ENCODE data around the gene CRACDL.

The CRACDL gene

GRCh38 chr2:98897746-98898145 is 38.3 kb downstream of the CRACDL start:
- no peaks in the 10 kb centered on the region for H3K27me3 ChIP-seq (ENCODE audit: control insufficient read depth, insufficient read depth, low read length, poor library complexity, severe bottlenecking)
- H3K4me3 ChIP-seq (ENCODE audit: insufficient read depth, low read depth, low read length) = no peak overlapping the region
- 95 to 97% methylated on average over 4 of the region's 4 CpGs for WGBS, 2 experiments
- H3K36me3 ChIP-seq (ENCODE audit: control insufficient read depth, insufficient read depth, low read length) = no peaks in the 10 kb centered on the region
- no peak overlapping the region for H3K27ac ChIP-seq (ENCODE audit: insufficient read depth, low read depth, low read length, poor library complexity, severe bottlenecking)
- H3K9me3 ChIP-seq (ENCODE audit: control insufficient read depth, low read length) = no peaks in the 10 kb centered on the region
- H3K4me1 ChIP-seq (ENCODE audit: control insufficient read depth, insufficient read depth, low read length) = peaks cover 3% of the 10 kb centered on the region

GRCh38 chr2:98896944-98897343 is 39.1 kb downstream of the CRACDL start:
- Histone ChIP-seq H3K9me3 (ENCODE audit: control insufficient read depth, low read length) (no peaks in the 10 kb centered on the region), H3K27ac (ENCODE audit: insufficient read depth, low read depth, low read length, poor library complexity, severe bottlenecking) (no peak overlapping the region)
- WGBS, 2 experiments = 93 to 95% methylated on average over 9 of the region's 9 CpGs

GRCh38 chr2:98896416-98896815 is 39.6 kb downstream of the CRACDL start:
- no peak overlapping the region for H3K4me3 ChIP-seq (ENCODE audit: insufficient read depth, low read depth, low read length)
- no peak overlapping the region for H3K27ac ChIP-seq (ENCODE audit: insufficient read depth, low read depth, low read length, poor library complexity, severe bottlenecking)
- no peaks in the 10 kb centered on the region for H3K27me3 ChIP-seq (ENCODE audit: control insufficient read depth, insufficient read depth, low read length, poor library complexity, severe bottlenecking)
- 78 to 79% methylated on average over 2 of the region's 2 CpGs for WGBS, 2 experiments
- H3K36me3 ChIP-seq (ENCODE audit: control insufficient read depth, insufficient read depth, low read length) = no peaks in the 10 kb centered on the region
- peaks cover 3% of the 10 kb centered on the region for H3K4me1 ChIP-seq (ENCODE audit: control insufficient read depth, insufficient read depth, low read length)
- no peaks in the 10 kb centered on the region for H3K9me3 ChIP-seq (ENCODE audit: control insufficient read depth, low read length)

More at GRCh38 chr2:98896944-98897343, 39.1 kb downstream of the CRACDL start:
- no peaks in the 10 kb centered on the region for H3K36me3 ChIP-seq (ENCODE audit: control insufficient read depth, insufficient read depth, low read length)
- no peaks in the 10 kb centered on the region for H3K27me3 ChIP-seq (ENCODE audit: control insufficient read depth, insufficient read depth, low read length, poor library complexity, severe bottlenecking)
- H3K4me1 ChIP-seq (ENCODE audit: control insufficient read depth, insufficient read depth, low read length) = peaks cover 3% of the 10 kb centered on the region
- no peak overlapping the region for H3K4me3 ChIP-seq (ENCODE audit: insufficient read depth, low read depth, low read length)

DNA sequence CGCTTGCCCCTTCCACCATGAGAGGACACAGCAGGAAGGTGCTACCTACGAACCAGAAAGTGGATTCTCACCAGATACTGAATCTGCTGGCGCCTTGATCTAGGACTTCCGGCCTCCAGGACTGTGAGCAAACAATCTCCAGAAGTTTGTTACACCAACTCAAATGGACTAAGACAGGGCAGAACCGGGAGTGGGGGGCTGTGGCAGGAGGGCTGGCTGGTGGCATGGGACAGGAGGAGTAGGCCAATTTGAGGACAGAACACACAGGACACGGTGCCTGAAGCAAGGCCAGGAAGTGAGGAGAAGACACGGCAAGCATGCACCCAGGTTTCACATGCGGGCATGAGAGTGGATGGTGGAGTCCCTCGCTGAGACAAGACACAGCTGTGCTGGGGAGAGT is 40.1 kb downstream of the CRACDL start:
- peaks cover 3% of the 10 kb centered on the region for H3K4me1 ChIP-seq (ENCODE audit: control insufficient read depth, insufficient read depth, low read length)
- 93 to 94% methylated on average over 9 of the region's 9 CpGs for WGBS, 2 experiments
- no peaks in the 10 kb centered on the region for H3K27me3 ChIP-seq (ENCODE audit: control insufficient read depth, insufficient read depth, low read length, poor library complexity, severe bottlenecking)
- H3K36me3 ChIP-seq (ENCODE audit: control insufficient read depth, insufficient read depth, low read length) = no peaks in the 10 kb centered on the region
- H3K27ac ChIP-seq (ENCODE audit: insufficient read depth, low read depth, low read length, poor library complexity, severe bottlenecking) = no peak overlapping the region
- no peaks in the 10 kb centered on the region for H3K9me3 ChIP-seq (ENCODE audit: control insufficient read depth, low read length)
- H3K4me3 ChIP-seq (ENCODE audit: insufficient read depth, low read depth, low read length) = no peak overlapping the region

- no peaks in the 10 kb centered on the region for H3K36me3 ChIP-seq (ENCODE audit: control insufficient read depth, insufficient read depth, low read length)
- H3K27ac ChIP-seq (ENCODE audit: insufficient read depth, low read depth, low read length, poor library complexity, severe bottlenecking) = no peak overlapping the region
- no peaks in the 10 kb centered on the region for H3K9me3 ChIP-seq (ENCODE audit: control insufficient read depth, low read length)
- peaks cover 3% of the 10 kb centered on the region for H3K4me1 ChIP-seq (ENCODE audit: control insufficient read depth, insufficient read depth, low read length)
- H3K4me3 ChIP-seq (ENCODE audit: insufficient read depth, low read depth, low read length) = no peak overlapping the region
- 92 to 96% methylated on average over 7 of the region's 7 CpGs for WGBS, 2 experiments
- H3K27me3 ChIP-seq (ENCODE audit: control insufficient read depth, insufficient read depth, low read length, poor library complexity, severe bottlenecking) = no peaks in the 10 kb centered on the region
These were observed 40.8 kb downstream of the CRACDL start for GRCh38 chr2:98895221-98895620.

DNA sequence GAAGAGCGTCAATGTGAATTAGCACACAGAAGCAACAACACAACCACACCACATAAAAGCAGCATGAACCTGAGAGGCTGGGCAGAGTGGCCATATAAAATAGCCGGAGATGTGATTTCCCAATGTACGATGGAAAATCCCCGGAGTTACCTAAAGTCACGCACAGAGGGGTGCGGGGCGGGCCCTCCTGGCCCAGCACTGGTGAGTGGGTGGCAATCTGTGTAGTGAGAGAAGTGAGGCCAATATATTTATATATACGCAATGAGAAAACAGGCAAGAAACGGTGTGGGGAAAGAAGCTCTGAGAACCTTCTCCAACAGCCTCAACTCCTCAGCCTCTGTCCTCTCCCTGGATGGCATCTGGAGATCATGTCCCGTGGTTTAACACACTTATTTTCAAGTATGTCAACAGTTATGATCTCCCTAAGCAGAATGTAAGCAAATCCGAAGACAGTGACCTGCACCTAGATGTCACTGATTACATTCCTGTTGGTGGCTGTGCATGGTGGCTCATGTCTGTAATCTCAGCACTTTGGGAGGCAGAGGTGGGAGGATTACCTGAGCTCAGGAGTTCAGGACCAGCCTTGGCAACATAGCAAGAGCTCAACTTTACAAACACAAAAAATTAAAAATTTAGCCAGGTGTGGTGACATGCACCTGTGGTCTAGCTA is 41.6 kb downstream of the CRACDL start:
- Histone ChIP-seq H3K27me3 (ENCODE audit: control insufficient read depth, insufficient read depth, low read length, poor library complexity, severe bottlenecking) (no peaks in the 10 kb centered on the region), H3K27ac (ENCODE audit: insufficient read depth, low read depth, low read length, poor library complexity, severe bottlenecking) (no peak overlapping the region), H3K4me1 (ENCODE audit: control insufficient read depth, insufficient read depth, low read length) (peaks cover 3% of the 10 kb centered on the region), H3K9me3 (ENCODE audit: control insufficient read depth, low read length) (no peaks in the 10 kb centered on the region), H3K36me3 (ENCODE audit: control insufficient read depth, insufficient read depth, low read length) (no peaks in the 10 kb centered on the region), H3K4me3 (ENCODE audit: insufficient read depth, low read depth, low read length) (no peak overlapping the region)
- WGBS, 2 experiments = 89 to 96% methylated on average over 11 of the region's 11 CpGs

DNA sequence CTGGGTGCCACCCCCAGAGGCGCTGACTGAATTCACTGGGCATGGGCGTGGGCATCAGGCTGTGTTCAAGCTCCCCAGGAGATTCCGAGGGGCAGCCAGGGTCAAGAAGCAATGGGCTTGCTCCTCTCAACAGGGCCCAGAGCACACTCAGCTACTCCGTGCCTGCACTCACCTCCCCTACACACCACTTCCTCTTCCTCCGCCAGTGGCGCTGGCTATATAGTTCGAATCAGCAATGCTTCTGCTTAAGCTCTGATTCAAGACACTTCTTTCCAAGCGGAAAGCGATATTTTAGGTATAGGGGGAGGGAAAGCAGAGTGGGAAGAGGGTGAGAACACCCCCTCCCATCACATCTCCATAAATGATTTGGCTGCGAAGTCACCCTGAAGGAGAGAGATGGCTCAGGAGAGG is 42.1 kb downstream of the CRACDL start:
- Histone ChIP-seq H3K27me3 (ENCODE audit: control insufficient read depth, insufficient read depth, low read length, poor library complexity, severe bottlenecking) (no peaks in the 10 kb centered on the region), H3K4me3 (ENCODE audit: insufficient read depth, low read depth, low read length) (no peak overlapping the region), H3K4me1 (ENCODE audit: control insufficient read depth, insufficient read depth, low read length) (peaks cover 3% of the 10 kb centered on the region), H3K9me3 (ENCODE audit: control insufficient read depth, low read length) (no peaks in the 10 kb centered on the region), H3K36me3 (ENCODE audit: control insufficient read depth, insufficient read depth, low read length) (no peaks in the 10 kb centered on the region), H3K27ac (ENCODE audit: insufficient read depth, low read depth, low read length, poor library complexity, severe bottlenecking) (no peak overlapping the region)
- WGBS, 2 experiments = 92 to 94% methylated on average over 8 to 10 of the region's 10 CpGs

DNA sequence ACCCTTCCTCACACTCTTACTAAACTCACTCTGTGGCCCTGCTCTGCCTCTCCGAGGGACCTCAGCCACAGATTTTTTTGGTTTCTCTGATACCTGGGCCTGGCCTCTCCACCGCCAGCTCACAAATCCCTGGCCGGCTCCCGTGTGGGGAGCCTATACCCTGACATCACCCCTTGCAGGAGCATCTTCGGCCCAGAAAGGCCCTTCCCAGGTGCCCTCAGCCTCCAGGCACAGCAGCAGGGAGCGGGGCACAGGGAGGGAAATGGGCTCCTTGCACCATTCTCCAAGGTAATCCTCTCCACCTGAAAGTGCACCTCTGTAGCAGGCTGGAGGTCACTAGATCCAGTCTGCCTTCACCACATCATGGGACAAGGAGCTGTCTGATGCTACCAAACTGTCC is 43.2 kb downstream of the CRACDL start:
- Histone ChIP-seq H3K9me3 (ENCODE audit: control insufficient read depth, low read length) (no peaks in the 10 kb centered on the region), H3K4me3 (ENCODE audit: insufficient read depth, low read depth, low read length) (no peak overlapping the region), H3K27ac (ENCODE audit: insufficient read depth, low read depth, low read length, poor library complexity, severe bottlenecking) (no peak overlapping the region), H3K36me3 (ENCODE audit: control insufficient read depth, insufficient read depth, low read length) (no peaks in the 10 kb centered on the region), H3K4me1 (ENCODE audit: control insufficient read depth, insufficient read depth, low read length) (no peaks in the 10 kb centered on the region), H3K27me3 (ENCODE audit: control insufficient read depth, insufficient read depth, low read length, poor library complexity, severe bottlenecking) (no peaks in the 10 kb centered on the region)
- 89 to 92% methylated on average over 6 of the region's 6 CpGs for WGBS, 2 experiments

GRCh38 chr2:98891591-98891990 is 44.4 kb downstream of the CRACDL start:
- Histone ChIP-seq H3K9me3 (ENCODE audit: control insufficient read depth, low read length) (no peaks in the 10 kb centered on the region), H3K4me1 (ENCODE audit: control insufficient read depth, insufficient read depth, low read length) (no peaks in the 10 kb centered on the region), H3K4me3 (ENCODE audit: insufficient read depth, low read depth, low read length) (no peak overlapping the region), H3K27ac (ENCODE audit: insufficient read depth, low read depth, low read length, poor library complexity, severe bottlenecking) (no peak overlapping the region), H3K27me3 (ENCODE audit: control insufficient read depth, insufficient read depth, low read length, poor library complexity, severe bottlenecking) (no peaks in the 10 kb centered on the region), H3K36me3 (ENCODE audit: control insufficient read depth, insufficient read depth, low read length) (no peaks in the 10 kb centered on the region)
- 100% methylated on average over 1 of the region's 1 CpG; no CpG with 5 or more reads in 1 of the 2 experiments for WGBS, 2 experiments

DNA sequence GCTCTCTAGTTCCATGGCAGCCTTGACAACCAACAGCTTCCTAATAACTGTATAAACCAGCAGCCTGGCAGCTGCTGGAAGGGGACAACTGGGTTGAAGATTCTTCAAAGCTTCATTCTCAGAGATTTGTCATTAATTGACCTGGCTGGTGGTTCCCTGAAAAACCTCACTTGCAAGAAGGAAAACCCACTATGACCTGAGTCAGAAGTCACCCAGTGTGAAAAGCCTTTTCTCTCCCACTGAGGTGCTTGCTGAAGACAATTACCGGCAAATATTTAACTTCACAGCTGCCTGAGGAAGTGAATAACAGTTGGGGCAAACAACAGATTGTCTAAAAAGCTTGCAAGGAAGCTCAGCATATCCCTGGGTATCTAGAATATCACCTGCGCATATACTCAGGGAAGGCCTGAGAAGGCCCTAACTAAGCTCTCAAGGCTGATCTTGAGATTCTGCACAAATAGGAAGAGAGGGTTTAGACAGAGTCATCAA is 49.9 kb downstream of the CRACDL start:
- no peaks in the 10 kb centered on the region for H3K9me3 ChIP-seq (ENCODE audit: control insufficient read depth, low read length)
- 92 to 99% methylated on average over 2 of the region's 2 CpGs for WGBS, 2 experiments
- no peaks in the 10 kb centered on the region for H3K36me3 ChIP-seq (ENCODE audit: control insufficient read depth, insufficient read depth, low read length)

More for the DNA sequence above, 49.9 kb downstream of the CRACDL start:
- no peak overlapping the region for H3K27ac ChIP-seq (ENCODE audit: insufficient read depth, low read depth, low read length, poor library complexity, severe bottlenecking)
- H3K4me3 ChIP-seq (ENCODE audit: insufficient read depth, low read depth, low read length) = no peak overlapping the region
- no peaks in the 10 kb centered on the region for H3K27me3 ChIP-seq (ENCODE audit: control insufficient read depth, insufficient read depth, low read length, poor library complexity, severe bottlenecking)
- H3K4me1 ChIP-seq (ENCODE audit: control insufficient read depth, insufficient read depth, low read length) = no peaks in the 10 kb centered on the region
